GM12878 (cell line): ENCODE measurements around the gene NUB1. TPM values are rescaled to one million over a fixed set of nuclear protein-coding genes. Genes with fewer than 3 reads are reported as not detected.

Source experiments
- ATAC-seq: fragments of 200-7000 bp; cut with Tn5 transposase; 3 replicates; pipeline ENCODE4 v1.9.1; 2020; ENCODE audit warnings: mild to moderate bottlenecking, moderate library complexity
- BruUV-seq: library from RNA; stranded (reverse); fragments of 400-500 nt; replicated peaks from 2 replicates; lab custom pipeline; 2021; lab: Mats Ljungman, UMichigan
- CTCF ChIA-PET: fragments of 300-600 bp; sonication (Branson Sonifier 250); formaldehyde crosslinking; extraction: SDS; loops from one replicate; lab custom pipeline; 2021; ENCODE audit warnings: inconsistent platforms; lab: Yijun Ruan, JAX
- POLR2A ChIA-PET: fragments of 350-600 bp; formaldehyde crosslinking; extraction: SDS; loops from one replicate; lab custom pipeline; 2021; ENCODE audit warnings: inconsistent platforms; lab: Charles Lee
- RAD21 ChIA-PET: fragments of 300-600 bp; sonication (Branson Sonifier 250); formaldehyde crosslinking; loops from one replicate; lab custom pipeline; 2023; ENCODE audit warnings: antibody characterized with exemption; ENCODE audit not compliant: unreplicated experiment; lab: Charles Lee
- SMC1A ChIA-PET: fragments of 300-600 bp; sonication (Branson Sonifier 250); formaldehyde crosslinking; loops from one replicate; lab custom pipeline; 2023; ENCODE audit not compliant: unreplicated experiment, uncharacterized antibody; lab: Charles Lee
- DNase-seq: peaks from one replicate; pipeline ENCODE4 v3.0.0-alpha.2; 2011; ENCODE audit warnings: low read depth, low spot score
- FAIRE-seq: peaks from 3 replicates; lab custom pipeline; 2011; peaks lifted over from hg19 to GRCh38; lab: Jason Lieb, UNC
- H2AFZ ChIP-seq: 2 replicates; pipeline ENCODE4 v1.6.0; 2011; ENCODE audit warnings: low read depth, low read length, control low read depth; ENCODE audit not compliant: control insufficient read depth
- H3K27ac ChIP-seq: 2 replicates; pipeline ENCODE4 v1.5.1; 2011; ENCODE audit warnings: control low read depth; ENCODE audit not compliant: control insufficient read depth, insufficient read depth
- H3K27me3 ChIP-seq, 2 experiments: replicated peaks in 1 of 2; 2 replicates each; pipeline versions ENCODE4 v1.6.0 to v1.6.1; 2011; ENCODE audit warnings: low read length in 1 of 2; ENCODE audit not compliant: control insufficient read depth in 2 of 2, insufficient read depth in 2 of 2
- H3K36me3 ChIP-seq, 2 experiments: 2 replicates each; pipeline ENCODE4 v1.5.1; 2011; ENCODE audit warnings: low read length in 1 of 2; ENCODE audit not compliant: control insufficient read depth in 2 of 2, insufficient read depth in 2 of 2
- H3K4me1 ChIP-seq: 2 replicates; pipeline ENCODE4 v1.6.1; 2011; ENCODE audit warnings: mild to moderate bottlenecking, low read length, moderate library complexity, mixed read lengths; ENCODE audit not compliant: control insufficient read depth, insufficient read depth
- H3K4me2 ChIP-seq: 2 replicates; pipeline ENCODE4 v1.6.0; 2011; ENCODE audit warnings: control low read depth; ENCODE audit not compliant: control insufficient read depth, insufficient read depth
- H3K4me3 ChIP-seq: fragments of 200-600 bp; sonication (generic); 2 replicates; pipeline ENCODE4 v1.5.1; 2016
- H3K79me2 ChIP-seq: 2 replicates; pipeline ENCODE4 v1.6.0; 2011; ENCODE audit warnings: low read length; ENCODE audit not compliant: control insufficient read depth, insufficient read depth
- H3K9ac ChIP-seq: 2 replicates; pipeline ENCODE4 v1.8.0; 2011; ENCODE audit warnings: low read length, control low read depth, mixed read lengths; ENCODE audit not compliant: control insufficient read depth, insufficient read depth
- H3K9me3 ChIP-seq: replicated peaks from 3 replicates; pipeline ENCODE4 v1.5.1; 2011; ENCODE audit warnings: mild to moderate bottlenecking, low read length; ENCODE audit not compliant: control insufficient read depth, insufficient read depth
- H4K20me1 ChIP-seq: 2 replicates; pipeline ENCODE4 v1.6.0; 2011; ENCODE audit not compliant: control insufficient read depth, insufficient read depth
- HDGF ChIP-seq: fragments of 450-650 bp; IDR thresholded peaks from 2 replicates; pipeline ENCODE4 v1.6.1; 2016; ENCODE audit warnings: antibody characterized with exemption
- IKZF1 ChIP-seq: fragments of 450-650 bp; conservative IDR thresholded peaks from 2 replicates; pipeline ENCODE4 v1.6.1; 2017; ENCODE audit warnings: antibody characterized with exemption, mild to moderate bottlenecking
- SUZ12 ChIP-seq: fragments of 200-600 bp; sonication (generic); IDR thresholded peaks from one replicate; pipeline ENCODE4 v1.6.1; 2018; ENCODE audit warnings: antibody characterized with exemption, mild to moderate bottlenecking; ENCODE audit not compliant: unreplicated experiment
- YY1 ChIP-seq: IDR thresholded peaks from 2 replicates; pipeline ENCODE4 v1.6.1; 2011; ENCODE audit warnings: low read depth, mild to moderate bottlenecking, low read length
- ZBTB11 ChIP-seq: fragments of 450-650 bp; formaldehyde crosslinking; IDR thresholded peaks from 2 replicates; pipeline ENCODE4 v1.5.0; 2022; ENCODE audit warnings: mild to moderate bottlenecking, missing genetic modification characterization
- ZNF384 ChIP-seq: IDR thresholded peaks from 2 replicates; pipeline ENCODE4 v1.6.1; 2012; ENCODE audit warnings: low read depth, mild to moderate bottlenecking, low read length, improper control_type of control experiment, borderline replicate concordance
- WGBS: methylation state at CpG from one replicate; pipeline ENCODE4 v1.1.6; 2016; ENCODE audit warnings: low lambda C conversion rate; ENCODE audit not compliant: insufficient replicate concordance, insufficient coverage; ENCODE audit errors: missing lambda C conversion rate; 5-methylcytosine and 5-hydroxymethylcytosine counted together
- in situ Hi-C: fragments of 300-500 bp; cut with MboI; formaldehyde crosslinking; loops from 9 replicates; pipeline ENCODE4 v1.14.3; 2018; ENCODE audit warnings: mixed read lengths
- intact Hi-C: fragments of 100-400 bp; cut with micrococcal nuclease; formaldehyde crosslinking; loops from one replicate; pipeline ENCODE4 v1.14.2; 2022; ENCODE audit not compliant: unreplicated experiment
- polyA plus RNA-seq, 11 experiments: library from polyadenylated mRNA; depleted of rRNA in 4 of 11; unstranded in 6 of 11; stranded (reverse) in 5 of 11; fragments of >200 nt; fragmentation: Nextera tagmentation in 4 of 11; fragmentation: Illumina TruSeq in 1 of 11; extraction: Ambion mirVana in 4 of 11; extraction: Trizol in 1 of 11; gene quantifications; 1 replicate in 1 of 11; 2 replicates in 10 of 11; pipeline versions ENCODE4 v1.2.1 to v1.2.3, GENCODE V29; 2011 to 2016; ENCODE audit warnings: inconsistent platforms in 2 of 11, missing spikeins in 2 of 11, low read depth in 1 of 11
- total RNA-seq, 4 experiments: library from RNA; depleted of rRNA in 3 of 4; stranded (reverse); fragments of >200 nt in 3 of 4; fragmentation: Illumina TruSeq in 1 of 4; extraction: Trizol in 1 of 4; gene quantifications; 2 replicates each; pipeline versions ENCODE4 v1.2.1 to v1.2.3, GENCODE V29; 2013 to 2021

Gene NUB1
- total and polyA plus RNA-seq, 10 of the 15 experiments (the other 5 are each of a cell fraction or from before 2014, with no cell fraction given), result 24.1 to 102 (median 49.0) TPM

GRCh38 chr7:151388430-151388829, 46.8 kb downstream of the NUB1 start:
- H3K4me1 ChIP-seq, result no peaks in the 10 kb centered on the region
- no peak overlapping the region for H3K9ac ChIP-seq
- SMC1A ChIA-PET, result no interaction called here
- CTCF ChIA-PET, result no interaction called here
- FAIRE-seq (no peak), ATAC-seq (no peak), DNase-seq (no peak)
- no peak overlapping the region for H3K4me3 ChIP-seq
- intact Hi-C loops, result no loop called here
- no peaks in the 10 kb centered on the region for H3K36me3 ChIP-seq
- in situ Hi-C loops, result no loop called here
- no peak overlapping the region for H2AFZ ChIP-seq
- H3K27ac ChIP-seq, result no peak overlapping the region
- no peak for TF ChIP-seq ZBTB11 (CRISPR knock-in tag)
- TF ChIP-seq HDGF, result no peak
- 41% methylated on average over 10 of the region's 10 CpGs for WGBS
- BruUV-seq, result no TSS peak
- H3K9me3 ChIP-seq, result no peaks in the 10 kb centered on the region; the same call in 2 of the 3 replicates
- no peaks in the 10 kb centered on the region for H3K79me2 ChIP-seq
- POLR2A ChIA-PET, result no interaction called here
- no peaks in the 10 kb centered on the region for H4K20me1 ChIP-seq
- no peaks in the 10 kb centered on the region; a peak in 2 of 4 replicates for H3K27me3 ChIP-seq
- RAD21 ChIA-PET, result no interaction called here
- no peak overlapping the region for H3K4me2 ChIP-seq

GRCh38 chr7:151389096-151389767, 47.6 kb downstream of the NUB1 start:
- no peak for FAIRE-seq
- Histone ChIP-seq H2AFZ (no peak overlapping the region), H3K4me1 (no peaks in the 10 kb centered on the region), H3K9ac (no peak overlapping the region), H3K36me3 (no peaks in the 10 kb centered on the region), H3K79me2 (no peaks in the 10 kb centered on the region), H4K20me1 (no peaks in the 10 kb centered on the region), H3K9me3 (no peaks in the 10 kb centered on the region; the same call in 2 of the 3 replicates), H3K27me3 (no peaks in the 10 kb centered on the region; a peak in 2 of 4 replicates), H3K4me3 (no peak overlapping the region), H3K4me2 (no peak overlapping the region), H3K27ac (no peak overlapping the region)
- in situ Hi-C loops, result no loop called here
- no TSS peak for BruUV-seq
- intact Hi-C loops, result no loop called here
- CTCF ChIA-PET, result no interaction called here
- no peak for TF ChIP-seq YY1
- no peak for TF ChIP-seq ZNF384
- no peak for TF ChIP-seq IKZF1
- no peak for TF ChIP-seq SUZ12
- 57% methylated on average over 21 of the region's 21 CpGs for WGBS
- SMC1A ChIA-PET, result no interaction called here
- DNase-seq, result no peak
- ATAC-seq, result no peak
- POLR2A ChIA-PET, result no interaction called here
- RAD21 ChIA-PET, result interaction anchor here (1.1 kb wide), 1 partner anchor 59 kb away, joined by 3 read pairs; no protein-coding TSS in a partner anchor
